Keratinocyte (primary cell): Measurements from ENCODE around the gene PVALB.

Experiments
- CTCF ChIP-seq, 3 experiments: IDR thresholded peaks in 1 of 3; conservative IDR thresholded peaks in 1 of 3; optimal IDR thresholded peaks in 1 of 3; 2 replicates in 2 of 3; 3 replicates in 1 of 3; pipeline versions ENCODE3 to v1.5.1; 2011; ENCODE audit warnings: low read length in 3 of 3, mild to moderate bottlenecking in 3 of 3, moderate library complexity in 2 of 3, control low read depth in 1 of 3, inconsistent platforms in 1 of 3; ENCODE audit not compliant: insufficient read depth in 2 of 3; ENCODE audit errors: extremely low read depth in 1 of 3
- EZH2 ChIP-seq: IDR thresholded peaks from one replicate; pipeline ENCODE4 v1.6.1; 2012; ENCODE audit warnings: inconsistent platforms, mild to moderate bottlenecking, low read length, moderate library complexity

- TF ChIP-seq CTCF (optimal IDR thresholded peaks at IDR 0.05 in 1 of 3, IDR thresholded peaks at IDR 0.05 in 1 of 3, conservative IDR thresholded peaks at IDR 0.05 in 1 of 3; ENCODE audit: extremely low read depth in 1 of 3, insufficient read depth in 2 of 3, low read length in 3 of 3) (no peak), EZH2 (no peak)
These were observed 7.5 kb downstream of the PVALB start for GRCh38 chr22:36809351-36809750.
